ENCODE results near the gene COG2. TPM values are rescaled to one million over a fixed set of nuclear protein-coding genes. Genes with fewer than 3 reads are reported as not detected.

COG2 gene
- total and polyA plus RNA-seq, 2 of the 13 experiments (the other 11 are each of a cell fraction or from before 2014, with no cell fraction given): 16.8 to 36.3 TPM

- TF ChIP-seq ZHX2 (IDR thresholded peaks at IDR 0.05; ENCODE audit: low read depth) (no peak), ZHX2 (CRISPR knock-in tag; IDR thresholded peaks at IDR 0.05; ENCODE audit: borderline replicate concordance) (no peak), NR2F1 (CRISPR knock-in tag; IDR thresholded peaks at IDR 0.05) (no peak), ZNF235 (CRISPR knock-in tag; IDR thresholded peaks at IDR 0.05; ENCODE audit: borderline replicate concordance) (no peak), KLF6 (CRISPR knock-in tag; IDR thresholded peaks at IDR 0.05) (no peak), ZBTB7A (CRISPR knock-in tag; IDR thresholded peaks at IDR 0.05) (no peak), PREB (CRISPR knock-in tag; IDR thresholded peaks at IDR 0.05) (no peak), ZNF570 (CRISPR knock-in tag; IDR thresholded peaks at IDR 0.05; ENCODE audit: borderline replicate concordance) (no peak), GABPA (IDR thresholded peaks at IDR 0.05; ENCODE audit: low read depth, low read length) (no peak), GABPA (CRISPR knock-in tag; IDR thresholded peaks at IDR 0.05; ENCODE audit: low read depth) (no peak), ZFP90 (CRISPR knock-in tag; IDR thresholded peaks at IDR 0.05; ENCODE audit: borderline replicate concordance) (0 out of 2 replicates have a peak, but pooled peaks have one; percentile 35), DZIP1 (CRISPR knock-in tag; IDR thresholded peaks at IDR 0.05) (no peak), GATAD1 (CRISPR knock-in tag; IDR thresholded peaks at IDR 0.05) (no peak), ZNF496 (CRISPR knock-in tag; IDR thresholded peaks at IDR 0.05; ENCODE audit: insufficient replicate concordance) (no peak), ZSCAN31 (CRISPR knock-in tag; IDR thresholded peaks at IDR 0.05; ENCODE audit: low read depth) (0 out of 2 replicates have a peak, but pooled peaks have one; percentile 47)
- TF ChIP-seq, protein P1, sequence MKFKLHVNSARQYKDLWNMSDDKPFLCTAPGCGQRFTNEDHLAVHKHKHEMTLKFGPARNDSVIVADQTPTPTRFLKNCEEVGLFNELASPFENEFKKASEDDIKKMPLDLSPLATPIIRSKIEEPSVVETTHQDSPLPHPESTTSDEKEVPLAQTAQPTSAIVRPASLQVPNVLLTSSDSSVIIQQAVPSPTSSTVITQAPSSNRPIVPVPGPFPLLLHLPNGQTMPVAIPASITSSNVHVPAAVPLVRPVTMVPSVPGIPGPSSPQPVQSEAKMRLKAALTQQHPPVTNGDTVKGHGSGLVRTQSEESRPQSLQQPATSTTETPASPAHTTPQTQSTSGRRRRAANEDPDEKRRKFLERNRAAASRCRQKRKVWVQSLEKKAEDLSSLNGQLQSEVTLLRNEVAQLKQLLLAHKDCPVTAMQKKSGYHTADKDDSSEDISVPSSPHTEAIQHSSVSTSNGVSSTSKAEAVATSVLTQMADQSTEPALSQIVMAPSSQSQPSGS (CRISPR knock-in tag; IDR thresholded peaks at IDR 0.05): no peak
These were observed 67.6 kb downstream of the COG2 start (continued) for GRCh38 chr1:230709619-230710542.
